GM18907 (cell line): ENCODE data around the gene SMARCAD1.
A peak's percentile ranks its signal among the peaks of the same experiment; 100 is the strongest.
"Not testable (repeated sequence)": the region's sequence is repeated elsewhere in the genome, so short reads cannot be mapped to it uniquely, and the experiment has no call there.

Experiments
- ATAC-seq: cut with Tn5 transposase; IDR thresholded peaks from one replicate; pipeline ENCODE4 v1.9.1; 2021; ENCODE audit warnings: mild to moderate bottlenecking, moderate library complexity; ENCODE audit not compliant: unreplicated experiment

Gene SMARCAD1

GRCh38 chr4:94285666-94286065 is 78.0 kb downstream of the SMARCAD1 start:
- no peak for ATAC-seq

DNA sequence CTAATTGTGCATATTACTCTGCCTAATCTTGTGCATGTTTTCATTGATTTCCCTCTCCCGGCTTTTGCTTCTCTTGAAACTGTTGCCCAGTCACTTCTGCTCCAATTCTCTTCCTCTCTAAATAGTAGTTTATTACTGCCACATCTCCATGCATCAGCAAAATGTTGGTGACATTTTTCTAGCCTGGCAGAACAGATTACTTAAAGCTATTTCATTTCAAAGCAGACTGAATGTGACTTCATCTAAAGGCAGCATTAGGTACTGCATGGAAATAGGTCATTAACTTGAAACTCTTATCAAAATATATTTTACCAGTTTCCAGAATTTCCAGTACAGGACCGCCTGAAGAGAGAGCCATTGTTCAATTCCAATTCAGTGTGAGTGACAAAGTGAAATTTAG is 82.6 kb downstream of the SMARCAD1 start:
- no peak for ATAC-seq

- ATAC-seq: not testable (repeated sequence)
These were observed 86.3 kb downstream of the SMARCAD1 start for GRCh38 chr4:94293981-94294380.

- ATAC-seq: not testable (repeated sequence)
These were observed 87.8 kb downstream of the SMARCAD1 start for GRCh38 chr4:94295473-94295872.

GRCh38 chr4:94298725-94299252 is 91.1 kb downstream of the SMARCAD1 start:
- no peak for ATAC-seq

GRCh38 chr4:94302191-94302590 is 94.5 kb downstream of the SMARCAD1 start:
- no peak for ATAC-seq

- ATAC-seq: peak; percentile 76
These were observed 96.8 kb downstream of the SMARCAD1 start for GRCh38 chr4:94304365-94304971.

DNA sequence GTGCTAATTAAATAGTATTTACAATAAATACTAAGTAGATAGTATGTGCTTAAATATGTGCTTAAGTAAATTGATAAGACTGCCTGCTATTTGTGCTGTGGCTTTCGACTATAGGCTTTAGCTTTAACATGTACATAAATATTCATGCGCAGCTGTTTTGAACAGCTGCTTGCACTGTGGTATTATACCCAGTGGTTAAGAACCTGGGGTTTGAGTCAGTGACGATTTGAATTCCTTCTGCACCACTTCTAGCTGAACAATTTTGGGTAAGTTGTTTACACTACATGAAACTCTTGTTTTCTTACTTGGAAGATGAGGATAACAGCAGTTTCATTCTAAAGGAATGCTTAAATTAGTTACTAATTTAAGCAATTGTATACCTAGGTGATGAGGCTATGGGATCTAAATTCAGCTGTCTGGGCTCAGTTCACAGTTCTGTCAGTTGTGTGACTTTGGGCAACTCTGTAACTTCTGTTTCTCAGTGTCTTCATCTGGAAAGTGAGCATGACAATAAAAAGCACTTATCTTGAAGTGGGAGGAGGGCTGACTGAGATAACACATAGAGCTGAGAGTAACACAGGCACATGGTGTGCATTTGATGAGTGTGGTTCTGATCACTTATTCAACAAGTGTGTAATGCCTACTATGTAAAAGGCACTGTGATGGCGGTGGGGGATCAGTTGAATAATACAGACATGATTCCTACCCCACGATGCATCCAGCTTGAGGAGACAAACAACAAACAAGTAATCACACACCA is 98.0 kb downstream of the SMARCAD1 start:
- no peak for ATAC-seq

DNA sequence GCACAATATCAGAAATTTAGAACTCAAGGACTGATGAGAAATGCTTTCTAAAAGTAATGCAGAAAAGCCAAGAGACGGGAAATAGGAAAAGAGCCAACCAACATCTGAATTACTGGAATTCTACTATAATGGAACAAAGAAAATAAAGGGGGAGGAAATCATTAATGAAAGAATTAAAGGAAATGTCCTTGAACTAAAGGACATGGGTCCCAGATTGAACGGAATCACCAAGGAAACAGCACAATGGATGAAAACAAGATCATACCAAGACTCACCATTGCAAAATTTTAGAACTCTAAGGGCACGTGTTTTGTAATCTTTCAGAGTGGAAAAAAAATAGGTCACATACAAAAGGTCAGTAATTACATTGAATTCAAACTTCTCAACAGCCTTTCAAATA is 99.0 kb downstream of the SMARCAD1 start:
- ATAC-seq: no peak

GRCh38 chr4:94307231-94307871 is 99.7 kb downstream of the SMARCAD1 start:
- ATAC-seq: no peak

DNA sequence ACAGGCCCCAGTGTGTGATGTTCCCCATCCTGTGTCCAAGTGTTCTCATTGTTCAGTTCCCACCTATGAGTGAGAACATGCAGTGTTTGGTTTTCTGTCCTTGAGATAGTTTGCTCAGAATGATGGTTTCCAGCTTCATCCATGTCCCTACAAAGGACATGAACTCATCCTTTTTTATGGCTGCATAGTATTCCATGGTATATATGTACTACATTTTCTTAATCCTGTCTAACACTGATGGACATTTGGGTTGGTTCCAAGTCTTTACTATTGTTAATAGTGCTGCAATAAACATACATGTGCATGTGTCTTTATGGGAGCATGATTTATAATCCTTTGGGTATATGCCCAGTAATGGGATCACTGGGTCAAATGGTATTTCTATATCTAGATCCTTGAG is 112.3 kb downstream of the SMARCAD1 start:
- not testable (repeated sequence) for ATAC-seq

GRCh38 chr4:94325835-94326234 is 118.2 kb downstream of the SMARCAD1 start:
- ATAC-seq: no peak

- ATAC-seq: no peak
These were observed 122.3 kb downstream of the SMARCAD1 start for GRCh38 chr4:94329933-94330332.

- no peak for ATAC-seq
These were observed 125.4 kb downstream of the SMARCAD1 start for GRCh38 chr4:94332983-94333590.

- no peak for ATAC-seq
These were observed 126.2 kb downstream of the SMARCAD1 start for GRCh38 chr4:94333866-94334265.

GRCh38 chr4:94334476-94334875 is 126.8 kb downstream of the SMARCAD1 start:
- no peak for ATAC-seq

- ATAC-seq: no peak
These were observed 127.3 kb downstream of the SMARCAD1 start for GRCh38 chr4:94334962-94335361.

DNA sequence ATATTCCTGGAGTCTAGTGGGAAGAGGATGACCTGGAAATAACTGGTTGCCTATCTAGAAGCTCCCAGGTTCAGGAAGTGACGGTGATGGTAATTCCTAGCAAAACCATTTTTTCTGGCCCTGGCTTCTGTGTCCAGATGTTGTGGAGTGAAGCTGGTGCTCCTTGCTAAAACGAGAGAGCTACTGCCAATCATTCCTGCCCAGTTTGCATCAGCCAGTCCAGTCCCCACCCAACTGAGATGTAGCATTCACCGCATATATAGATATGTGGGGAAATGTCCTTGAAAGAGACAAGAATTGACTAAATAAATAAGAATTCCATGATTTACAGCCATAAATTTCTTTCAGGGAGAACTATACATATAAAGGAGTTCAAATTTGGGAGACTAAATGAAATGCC is 128.6 kb downstream of the SMARCAD1 start:
- ATAC-seq: no peak

DNA sequence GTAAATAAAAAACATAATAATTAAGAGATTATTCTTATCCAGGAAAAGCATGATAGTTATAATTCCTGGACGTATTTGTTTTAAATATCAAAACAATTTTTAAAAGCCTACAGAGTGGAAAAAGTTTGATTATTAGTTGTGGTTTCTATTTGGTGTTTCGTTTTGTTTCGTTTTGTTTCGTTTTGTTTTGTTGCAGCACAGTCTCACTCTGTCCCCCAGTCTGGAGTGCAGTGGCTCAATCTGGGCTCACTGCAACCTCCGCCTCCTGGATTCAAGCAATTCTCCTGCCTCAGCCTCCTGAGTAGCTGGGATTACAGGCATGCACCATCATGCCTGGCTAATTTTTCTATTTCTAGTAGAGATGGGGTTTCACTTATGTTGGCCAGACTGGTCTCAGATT is 129.1 kb downstream of the SMARCAD1 start:
- ATAC-seq: not testable (repeated sequence)

- peak; percentile 74 for ATAC-seq
These were observed 131.2 kb downstream of the SMARCAD1 start for GRCh38 chr4:94338681-94339351.

GRCh38 chr4:94339779-94340178 is 132.1 kb downstream of the SMARCAD1 start:
- no peak for ATAC-seq
